Brain microvascular endothelial cell (primary cell): Measurements from ENCODE around the gene RPL18.
A peak's percentile ranks its signal among the peaks of the same experiment; 100 is the strongest.

Experiments
- DNase-seq: peaks from one replicate; pipeline ENCODE4 v3.0.0-alpha.2; 2020
- H3K27ac ChIP-seq: fragments of 250-450 bp; sonication (Bioruptor Pico); 2 replicates; pipeline ENCODE4 v1.5.1; 2020; ENCODE audit warnings: mild to moderate bottlenecking, moderate library complexity
- H3K27me3 ChIP-seq: fragments of 250-450 bp; sonication (Bioruptor Pico); replicated peaks from 2 replicates; pipeline ENCODE4 v1.5.1; 2020; ENCODE audit warnings: mild to moderate bottlenecking
- H3K36me3 ChIP-seq: fragments of 250-450 bp; sonication (Bioruptor Pico); replicated peaks from 2 replicates; pipeline ENCODE4 v1.5.1; 2020; ENCODE audit warnings: mild to moderate bottlenecking
- H3K4me3 ChIP-seq: 2 replicates; pipeline ENCODE4 v1.5.1; 2011; ENCODE audit warnings: low read depth, mild to moderate bottlenecking, control low read depth, low read length, moderate library complexity
- CTCF ChIP-seq: IDR thresholded peaks from 2 replicates; pipeline ENCODE4 v1.5.1; 2011; ENCODE audit warnings: low read depth, mild to moderate bottlenecking, moderate library complexity, low read length, control low read depth, inconsistent platforms; ENCODE audit errors: missing control alignments
- in situ Hi-C: cut with HindIII; loops from 2 replicates; pipeline ENCODE4 v1.10.0; 2017; ENCODE audit warnings: low sequenced_read_pairs, low pct_ligation_motif_present

RPL18 gene

GRCh38 chr19:48646001-48646721 is 27.2 kb upstream of the RPL18 start, which contains the start of gene CA11:
TSS of gene CA11 (minus strand) at chr19:48646187. CDS start at chr19:48645632, 555 bp downstream.
- H3K4me3 ChIP-seq = peak within 1 kb of the TSS; percentile 52
- TF ChIP-seq CTCF = peak; percentile 91
- in situ Hi-C loops = no loop called here
- no peaks in the 10 kb centered on the region for H3K36me3 ChIP-seq
- DNase-seq = peak; percentile 68
- no peaks in the 10 kb centered on the region for H3K27me3 ChIP-seq
- no peak within 1 kb of the TSS for H3K27ac ChIP-seq

- no peak for DNase-seq
- Histone ChIP-seq H3K27me3 (no peaks in the 10 kb centered on the region), H3K27ac (no peak overlapping the region), H3K36me3 (no peaks in the 10 kb centered on the region), H3K4me3 (peak overlapping the region; percentile 52)
- TF ChIP-seq CTCF = no peak
- in situ Hi-C loops = no loop called here
Observed at GRCh38 chr19:48645620-48646000, 26.6 kb upstream of the RPL18 start.

GRCh38 chr19:48644839-48645619 is 26.1 kb upstream of the RPL18 start:
- no peak for TF ChIP-seq CTCF
- no peak overlapping the region for H3K27ac ChIP-seq
- peak overlapping the region; percentile 30 for H3K4me3 ChIP-seq
- no peaks in the 10 kb centered on the region for H3K27me3 ChIP-seq
- H3K36me3 ChIP-seq = no peaks in the 10 kb centered on the region
- DNase-seq = peak; percentile 69
- in situ Hi-C loops = no loop called here

GRCh38 chr19:48644355-48644754 is 25.4 kb upstream of the RPL18 start:
- Histone ChIP-seq H3K27me3 (no peaks in the 10 kb centered on the region), H3K4me3 (no peak overlapping the region), H3K36me3 (no peaks in the 10 kb centered on the region), H3K27ac (no peak overlapping the region)
- DNase-seq = no peak
- in situ Hi-C loops = no loop called here
- TF ChIP-seq CTCF = no peak

- Histone ChIP-seq H3K27me3 (no peaks in the 10 kb centered on the region), H3K27ac (no peak overlapping the region), H3K4me3 (no peak overlapping the region), H3K36me3 (no peaks in the 10 kb centered on the region)
- no peak for TF ChIP-seq CTCF
- no peak for DNase-seq
- in situ Hi-C loops = no loop called here
Observed at GRCh38 chr19:48642862-48643261, 23.9 kb upstream of the RPL18 start.
